Naive thymus-derived CD4-positive, alpha-beta T cell (primary cell): ENCODE measurements around the gene STATH. TPM values are rescaled to one million over a fixed set of nuclear protein-coding genes. Genes with fewer than 3 reads are reported as not detected.
"Not testable (repeated sequence)": the region's sequence is repeated elsewhere in the genome, so short reads cannot be mapped to it uniquely, and the experiment has no call there.

ENCODE experiments used
- ATAC-seq: fragments of 150-1000 bp; cut with Tn5 transposase; 2 replicates; pipeline ENCODE4 v1.10.0; 2021; ENCODE audit warnings: mild to moderate bottlenecking, moderate library complexity
- CTCF ChIA-PET: fragments of 350-600 bp; sonication (Branson Sonifier 250); formaldehyde crosslinking; loops from one replicate; lab custom pipeline; 2021; ENCODE audit warnings: antibody characterized with exemption; lab: Charles Lee
- POLR2A ChIA-PET: fragments of 350-600 bp; sonication (Branson Sonifier 250); formaldehyde crosslinking; loops from one replicate; lab custom pipeline; 2021; ENCODE audit warnings: antibody characterized with exemption, inconsistent platforms; lab: Charles Lee
- DNase-seq, 9 donors: peaks; one replicate each; pipeline versions ENCODE4 v3.0.0 to v3.0.0-alpha.2; 2020 to 2022; ENCODE audit warnings: mixed read lengths in 1 of 9
- H3K27ac ChIP-seq: one replicate; pipeline ENCODE4 v1.7.0; 2013; ENCODE audit warnings: mild to moderate bottlenecking, low read depth, low read length, moderate library complexity
- H3K27me3 ChIP-seq, 2 donors: one replicate each; pipeline ENCODE4 v1.7.0; 2013; ENCODE audit warnings: low read length in 2 of 2, mild to moderate bottlenecking in 2 of 2, moderate library complexity in 2 of 2; ENCODE audit not compliant: control insufficient read depth in 2 of 2, insufficient read depth in 2 of 2
- H3K36me3 ChIP-seq, 3 experiments: 1 replicate in 2 of 3; 2 replicates in 1 of 3; pipeline ENCODE4 v1.7.0; 2013; ENCODE audit warnings: low read length in 3 of 3, mild to moderate bottlenecking in 3 of 3, moderate library complexity in 1 of 3; ENCODE audit not compliant: insufficient read depth in 3 of 3, control insufficient read depth in 2 of 3
- H3K4me1 ChIP-seq, 2 donors: one replicate each; pipeline ENCODE4 v1.7.0; 2013; ENCODE audit warnings: low read length in 2 of 2, mild to moderate bottlenecking in 2 of 2, moderate library complexity in 1 of 2; ENCODE audit not compliant: control insufficient read depth in 2 of 2, insufficient read depth in 2 of 2
- H3K4me3 ChIP-seq: 2 replicates; pipeline ENCODE4 v1.7.0; 2013; ENCODE audit warnings: mild to moderate bottlenecking, low read length
- H3K9me3 ChIP-seq, 3 experiments: 1 replicate in 2 of 3; 2 replicates in 1 of 3; pipeline ENCODE4 v1.7.0; 2013; ENCODE audit warnings: low read length in 3 of 3; ENCODE audit not compliant: control insufficient read depth in 2 of 3
- H3K27ac Mint-ChIP-seq, 9 donors: one replicate each; pipeline ENCODE4 v1.8.0; 2020 to 2022; ENCODE audit warnings: mixed read lengths in 9 of 9, mild to moderate bottlenecking in 8 of 9, moderate library complexity in 5 of 9, inconsistent platforms in 2 of 9
- H3K27me3 Mint-ChIP-seq, 5 donors: one replicate each; pipeline ENCODE4 v1.8.0; 2021 to 2022; ENCODE audit warnings: mixed read lengths in 5 of 5, mild to moderate bottlenecking in 1 of 5
- H3K36me3 Mint-ChIP-seq, 5 donors: one replicate each; pipeline ENCODE4 v1.8.0; 2020 to 2022; ENCODE audit warnings: mixed read lengths in 5 of 5, mild to moderate bottlenecking in 3 of 5, inconsistent platforms in 1 of 5
- H3K4me1 Mint-ChIP-seq, 7 donors: one replicate each; pipeline ENCODE4 v1.8.0; 2020 to 2022; ENCODE audit warnings: mixed read lengths in 7 of 7, mild to moderate bottlenecking in 3 of 7, inconsistent platforms in 1 of 7
- H3K4me3 Mint-ChIP-seq, 10 donors: one replicate each; pipeline ENCODE4 v1.8.0; 2020 to 2022; ENCODE audit warnings: mild to moderate bottlenecking in 10 of 10, mixed read lengths in 10 of 10, moderate library complexity in 6 of 10, inconsistent platforms in 2 of 10
- H3K9me3 Mint-ChIP-seq, 11 donors: one replicate each; pipeline ENCODE4 v1.8.0; 2020 to 2022; ENCODE audit warnings: mixed read lengths in 11 of 11, mild to moderate bottlenecking in 4 of 11, inconsistent platforms in 1 of 11, moderate library complexity in 1 of 11
- intact Hi-C, 2 donors: fragments of 100-400 bp; cut with micrococcal nuclease; formaldehyde crosslinking; loops; one replicate each; pipeline ENCODE4 v1.15.1; 2023
- polyA plus RNA-seq, 2 donors: library from polyadenylated mRNA; unstranded; fragments of 300-500 nt; fragmentation: Illumina TruSeq; gene quantifications; one replicate each; pipeline ENCODE4 v1.2.3, GENCODE V29; 2021
- total RNA-seq, 6 experiments: library from RNA in 5 of 6; stranded (reverse) in 5 of 6; gene quantifications; 1 replicate in 5 of 6; 2 replicates in 1 of 6; pipeline ENCODE4 v1.2.3 and lab custom pipeline; 2021 to 2026

Gene STATH
- total and polyA plus RNA-seq, 7 experiments from 2014 or later: not detected

DNA sequence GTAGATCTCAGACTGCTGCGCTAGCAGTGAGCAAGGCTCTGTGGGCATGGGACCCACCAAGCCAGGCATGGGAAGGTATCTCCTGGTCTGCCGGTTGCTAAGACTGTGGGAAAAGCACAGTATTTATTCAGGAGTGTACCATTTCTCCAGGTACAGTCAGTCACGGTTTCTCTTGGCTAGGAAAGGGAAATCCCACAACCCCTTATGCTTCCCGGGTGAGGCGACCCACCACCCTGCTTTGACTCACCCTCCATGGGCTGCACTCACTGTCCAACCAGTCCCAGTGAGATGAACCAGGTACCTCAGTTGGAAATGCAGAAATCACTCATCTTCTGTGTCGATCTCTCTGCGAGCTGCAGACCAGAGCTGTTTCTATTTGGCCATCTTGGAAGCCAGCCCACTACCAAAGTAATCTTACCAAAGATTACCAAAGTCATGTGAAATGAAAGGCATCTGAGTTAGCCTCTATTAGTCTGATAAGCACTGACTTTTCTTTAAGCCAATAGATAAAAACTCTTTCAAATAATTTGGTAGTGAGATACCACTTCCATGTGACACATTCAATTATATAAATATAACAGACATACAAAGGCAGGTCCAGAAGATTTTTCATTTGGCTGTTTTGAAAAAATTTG lies 46.0 kb downstream of the STATH start:
- no peaks in the 10 kb centered on the region for H3K9me3 ChIP-seq
- Mint-ChIP-seq H3K27ac (no peak overlapping the region), H3K4me1 (no peaks in the 10 kb centered on the region), H3K36me3 (peaks cover 0 to 4% (median 0%) of the 10 kb centered on the region in 5 donors), H3K27me3 (no peaks in the 10 kb centered on the region), H3K4me3 (no peak overlapping the region), H3K9me3 (peaks cover 0 to 18% (median 8%) of the 10 kb centered on the region in 11 donors)
- H3K4me3 ChIP-seq: no peak overlapping the region
- DNase-seq (no peak), ATAC-seq (no peak)
- no peaks in the 10 kb centered on the region for H3K27me3 ChIP-seq
- H3K36me3 ChIP-seq: no peaks in the 10 kb centered on the region
- no peak overlapping the region for H3K27ac ChIP-seq
- intact Hi-C loops: no loop called here
- ChIA-PET POLR2A (no interaction called here), CTCF (no interaction called here)
- no peaks in the 10 kb centered on the region for H3K4me1 ChIP-seq

DNA sequence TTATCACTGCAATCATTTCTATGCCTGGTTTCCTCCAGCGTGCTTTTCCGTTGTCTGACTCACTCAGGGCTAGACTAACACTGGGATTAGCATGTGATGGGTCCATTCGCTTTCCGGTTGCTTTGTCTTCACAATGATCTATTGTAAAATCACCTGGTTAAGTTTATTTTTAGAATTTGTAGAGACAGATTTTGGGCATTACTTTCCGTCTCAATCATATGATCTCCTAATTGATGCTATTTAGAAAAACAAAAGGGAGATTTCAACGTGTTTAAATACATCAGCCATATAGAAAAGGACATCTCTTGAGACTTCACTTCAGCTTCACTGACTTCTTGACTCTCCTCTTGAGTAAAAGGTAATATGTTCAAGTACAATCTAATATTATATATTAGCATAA lies 54.4 kb downstream of the STATH start, which contains the start of gene HTN1:
Gene HTN1 (plus strand): TSS at position 301 of the 400 bp plus-strand sequence. CDS start 2,639 bp downstream, outside the sequence.
- ATAC-seq, H3K27me3 Mint-ChIP-seq: not testable (repeated sequence)

More for the DNA sequence above, 54.4 kb downstream of the STATH start, which contains the start of gene HTN1:
- CTCF ChIA-PET, H3K4me3 Mint-ChIP-seq, H3K27ac Mint-ChIP-seq, H3K9me3 ChIP-seq, POLR2A ChIA-PET, H3K4me1 Mint-ChIP-seq, H3K4me1 ChIP-seq, H3K27me3 ChIP-seq, H3K27ac ChIP-seq, H3K36me3 ChIP-seq, H3K4me3 ChIP-seq, H3K36me3 Mint-ChIP-seq, H3K9me3 Mint-ChIP-seq, DNase-seq, intact Hi-C loops: not testable (repeated sequence)

Other genes starting within 250 kb of the STATH start
- gene SULT1B1, start 235.3 kb upstream of the STATH start, total RNA-seq: 10 to 100 TPM in 4 of 5 experiments, 1 to 10 TPM in 1; 8.2 to 32.0 (median 17.2) TPM
- 10 to 100 TPM; 13.2 to 14.9 TPM for gene SULT1B1, start 235.3 kb upstream of the STATH start, polyA plus RNA-seq
- not detected for gene SULT1E1, start 135.8 kb upstream of the STATH start, total RNA-seq
- gene SULT1E1, start 135.8 kb upstream of the STATH start, polyA plus RNA-seq: not detected
- not detected for gene CSN1S1, start 64.9 kb upstream of the STATH start, total RNA-seq
- gene CSN1S1, start 64.9 kb upstream of the STATH start, polyA plus RNA-seq: not detected
- gene CSN2, start 30.2 kb upstream of the STATH start, total RNA-seq: not detected
- gene CSN2, start 30.2 kb upstream of the STATH start, polyA plus RNA-seq: not detected
- not detected for gene HTN3, start 32.5 kb downstream of the STATH start, total RNA-seq
- not detected for gene HTN3, start 32.5 kb downstream of the STATH start, polyA plus RNA-seq
- gene HTN1, start 54.5 kb downstream of the STATH start, total RNA-seq: not detected
- gene HTN1, start 54.5 kb downstream of the STATH start, polyA plus RNA-seq: not detected
- gene PRR27, start 158.3 kb downstream of the STATH start, total RNA-seq: not detected
- not detected for gene PRR27, start 158.3 kb downstream of the STATH start, polyA plus RNA-seq
- gene ODAM, start 199.8 kb downstream of the STATH start, total RNA-seq: not detected
- not detected for gene ODAM, start 199.8 kb downstream of the STATH start, polyA plus RNA-seq
- not detected for gene FDCSP, start 230.2 kb downstream of the STATH start, total RNA-seq
- gene FDCSP, start 230.2 kb downstream of the STATH start, polyA plus RNA-seq: not detected
- not detected for gene CSN3, start 246.6 kb downstream of the STATH start, total RNA-seq
- not detected for gene CSN3, start 246.6 kb downstream of the STATH start, polyA plus RNA-seq